GM19238 (cell line): ENCODE results near the gene CSMD2.

Experiments used
- DNase-seq: peaks from one replicate; pipeline ENCODE4 v3.0.0; 2011; ENCODE audit warnings: low spot score; ENCODE audit not compliant: insufficient read length

CSMD2 gene

GRCh38 chr1:33763406-33763805 lies 401.6 kb downstream of the CSMD2 start:
- no peak for DNase-seq

GRCh38 chr1:33762962-33763361 lies 402.1 kb downstream of the CSMD2 start:
- no peak for DNase-seq

- DNase-seq = no peak
Observed at GRCh38 chr1:33762109-33762830, 402.8 kb downstream of the CSMD2 start.

- DNase-seq = no peak
Observed at GRCh38 chr1:33758698-33759097, 406.3 kb downstream of the CSMD2 start.

- DNase-seq = no peak
Observed at GRCh38 chr1:33753087-33753856, 411.8 kb downstream of the CSMD2 start.

- DNase-seq = no peak
Observed at GRCh38 chr1:33745942-33746341, 419.1 kb downstream of the CSMD2 start.

GRCh38 chr1:33743221-33743998 lies 421.6 kb downstream of the CSMD2 start:
- DNase-seq = no peak

GRCh38 chr1:33742663-33743062 lies 422.4 kb downstream of the CSMD2 start:
- no peak for DNase-seq

- DNase-seq = no peak
Observed at GRCh38 chr1:33741749-33742148, 423.3 kb downstream of the CSMD2 start.

GRCh38 chr1:33740040-33740744 lies 424.8 kb downstream of the CSMD2 start:
- no peak for DNase-seq

- no peak for DNase-seq
Observed at GRCh38 chr1:33738976-33739375, 426.1 kb downstream of the CSMD2 start.

GRCh38 chr1:33738536-33738935 lies 426.5 kb downstream of the CSMD2 start:
- DNase-seq = no peak

- no peak for DNase-seq
Observed at GRCh38 chr1:33736496-33736895, 428.5 kb downstream of the CSMD2 start.

GRCh38 chr1:33735624-33736023 lies 429.4 kb downstream of the CSMD2 start:
- no peak for DNase-seq

- DNase-seq = no peak
Observed at GRCh38 chr1:33727310-33727709, 437.7 kb downstream of the CSMD2 start.

GRCh38 chr1:33726274-33726804 lies 438.7 kb downstream of the CSMD2 start:
- DNase-seq = no peak

GRCh38 chr1:33725556-33726160 lies 439.4 kb downstream of the CSMD2 start:
- DNase-seq = no peak

- DNase-seq = no peak
Observed at GRCh38 chr1:33725037-33725436, 440.0 kb downstream of the CSMD2 start.

- DNase-seq = no peak
Observed at GRCh38 chr1:33724348-33724747, 440.7 kb downstream of the CSMD2 start.

- no peak for DNase-seq
Observed at GRCh38 chr1:33723251-33723650, 441.8 kb downstream of the CSMD2 start.

- no peak for DNase-seq
Observed at GRCh38 chr1:33721301-33721815, 443.7 kb downstream of the CSMD2 start.
